K562 (cell line): ENCODE data around the gene CTCFL. TPM values are rescaled to one million over a fixed set of nuclear protein-coding genes. Genes with fewer than 3 reads are reported as not detected.

Experiments used
- HDAC6 ChIP-seq: IDR thresholded peaks from 2 replicates; pipeline ENCODE4 v1.6.1; 2012; ENCODE audit warnings: low read depth, mild to moderate bottlenecking, control low read depth, inconsistent platforms, low read length, moderate library complexity
- PPARD ChIP-seq: fragments of 250-450 bp; sonication (Bioruptor Pico); IDR thresholded peaks from 2 replicates; pipeline ENCODE4 v1.8.0; 2022; ENCODE audit warnings: inconsistent platforms, mild to moderate bottlenecking, moderate library complexity
- RAD51 ChIP-seq: fragments of 450-650 bp; IDR thresholded peaks from 2 replicates; pipeline ENCODE4 v1.7.1; 2016; ENCODE audit warnings: low read depth, mild to moderate bottlenecking, borderline replicate concordance
- RB1 ChIP-seq: fragments of 450-650 bp; IDR thresholded peaks from 2 replicates; pipeline ENCODE4 v1.6.1; 2017; ENCODE audit warnings: low read depth, mild to moderate bottlenecking
- TAF9B ChIP-seq: fragments of 450-650 bp; IDR thresholded peaks from 2 replicates; pipeline ENCODE4 v1.6.1; 2018; ENCODE audit warnings: mild to moderate bottlenecking; ENCODE audit not compliant: partially characterized antibody
- TARDBP ChIP-seq: fragments of 450-650 bp; IDR thresholded peaks from 2 replicates; pipeline ENCODE4 v1.6.1; 2016
- ZBTB8A ChIP-seq: fragments of 450-650 bp; IDR thresholded peaks from 2 replicates; pipeline ENCODE4 v1.6.1; 2018; ENCODE audit warnings: mild to moderate bottlenecking, moderate library complexity; ENCODE audit not compliant: partially characterized antibody
- polyA plus RNA-seq, 8 experiments: library from polyadenylated mRNA; depleted of rRNA in 4 of 8; stranded (reverse) in 5 of 8; unstranded in 3 of 8; fragments of >200 nt; fragmentation: Nextera tagmentation in 2 of 8; fragmentation: Illumina TruSeq in 1 of 8; extraction: Ambion mirVana in 2 of 8; extraction: Trizol in 1 of 8; gene quantifications; 2 replicates each; pipeline versions ENCODE4 v1.2.1 to v1.2.3, GENCODE V29; 2011 to 2014; ENCODE audit warnings: inconsistent platforms in 1 of 8, missing spikeins in 1 of 8
- total RNA-seq, 7 experiments: library from RNA; depleted of rRNA in 6 of 7; stranded (reverse); fragments of >200 nt in 6 of 7; fragmentation: Illumina TruSeq in 2 of 7; extraction: Trizol in 2 of 7; gene quantifications; 2 replicates each; pipeline versions ENCODE4 v1.2.1 to v1.2.3, GENCODE V29; 2011 to 2021; ENCODE audit warnings: low replicate concordance in 1 of 7
- TF ChIP-seq, protein P1 (sequence below), 2 experiments: fragments of 450-650 bp in 1 of 2; IDR thresholded peaks; 2 replicates each; pipeline ENCODE4 v1.6.1; 2011 to 2017; ENCODE audit warnings: low read depth in 2 of 2, antibody characterized with exemption in 1 of 2, borderline replicate concordance in 1 of 2, low read length in 1 of 2, mild to moderate bottlenecking in 1 of 2, mixed read lengths in 1 of 2; ENCODE audit not compliant: control insufficient read depth in 1 of 2
- TF ChIP-seq, protein P2 (sequence below), 2 experiments: fragments of 450-650 bp; IDR thresholded peaks; 2 replicates each; pipeline ENCODE4 v1.6.1; 2018; ENCODE audit warnings: mild to moderate bottlenecking in 2 of 2, low read depth in 1 of 2; ENCODE audit not compliant: partially characterized antibody in 2 of 2
- TF ChIP-seq, protein P3 (sequence below): sonication (generic); formaldehyde crosslinking; IDR thresholded peaks from 2 replicates; pipeline ENCODE4 v1.8.1; 2023; ENCODE audit warnings: missing genetic modification reagents, mild to moderate bottlenecking, borderline replicate concordance
- TF ChIP-seq, protein P4 (sequence below): IDR thresholded peaks from 2 replicates; pipeline ENCODE4 v1.6.1; 2011; ENCODE audit warnings: borderline replicate concordance, low read depth, mild to moderate bottlenecking, moderate library complexity, low read length; ENCODE audit not compliant: insufficient read depth, poor library complexity, severe bottlenecking

The CTCFL gene
- total and polyA plus RNA-seq, 9 of the 15 experiments (the other 6 are each of a cell fraction or from before 2014, with no cell fraction given): 42.4 to 188 (median 111) TPM

GRCh38 chr20:57525328-57526086 lies 567 bp upstream of the CTCFL start (continued):
- TF ChIP-seq, protein P1, sequence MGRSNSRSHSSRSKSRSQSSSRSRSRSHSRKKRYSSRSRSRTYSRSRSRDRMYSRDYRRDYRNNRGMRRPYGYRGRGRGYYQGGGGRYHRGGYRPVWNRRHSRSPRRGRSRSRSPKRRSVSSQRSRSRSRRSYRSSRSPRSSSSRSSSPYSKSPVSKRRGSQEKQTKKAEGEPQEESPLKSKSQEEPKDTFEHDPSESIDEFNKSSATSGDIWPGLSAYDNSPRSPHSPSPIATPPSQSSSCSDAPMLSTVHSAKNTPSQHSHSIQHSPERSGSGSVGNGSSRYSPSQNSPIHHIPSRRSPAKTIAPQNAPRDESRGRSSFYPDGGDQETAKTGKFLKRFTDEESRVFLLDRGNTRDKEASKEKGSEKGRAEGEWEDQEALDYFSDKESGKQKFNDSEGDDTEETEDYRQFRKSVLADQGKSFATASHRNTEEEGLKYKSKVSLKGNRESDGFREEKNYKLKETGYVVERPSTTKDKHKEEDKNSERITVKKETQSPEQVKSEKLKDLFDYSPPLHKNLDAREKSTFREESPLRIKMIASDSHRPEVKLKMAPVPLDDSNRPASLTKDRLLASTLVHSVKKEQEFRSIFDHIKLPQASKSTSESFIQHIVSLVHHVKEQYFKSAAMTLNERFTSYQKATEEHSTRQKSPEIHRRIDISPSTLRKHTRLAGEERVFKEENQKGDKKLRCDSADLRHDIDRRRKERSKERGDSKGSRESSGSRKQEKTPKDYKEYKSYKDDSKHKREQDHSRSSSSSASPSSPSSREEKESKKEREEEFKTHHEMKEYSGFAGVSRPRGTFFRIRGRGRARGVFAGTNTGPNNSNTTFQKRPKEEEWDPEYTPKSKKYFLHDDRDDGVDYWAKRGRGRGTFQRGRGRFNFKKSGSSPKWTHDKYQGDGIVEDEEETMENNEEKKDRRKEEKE (IDR thresholded peaks at IDR 0.05; ENCODE audit: borderline replicate concordance in 1 of 2, control insufficient read depth in 1 of 2, low read depth in 2 of 2, low read length in 1 of 2): no peak
- no peak for TF ChIP-seq HDAC6
- TF ChIP-seq, protein P2, sequence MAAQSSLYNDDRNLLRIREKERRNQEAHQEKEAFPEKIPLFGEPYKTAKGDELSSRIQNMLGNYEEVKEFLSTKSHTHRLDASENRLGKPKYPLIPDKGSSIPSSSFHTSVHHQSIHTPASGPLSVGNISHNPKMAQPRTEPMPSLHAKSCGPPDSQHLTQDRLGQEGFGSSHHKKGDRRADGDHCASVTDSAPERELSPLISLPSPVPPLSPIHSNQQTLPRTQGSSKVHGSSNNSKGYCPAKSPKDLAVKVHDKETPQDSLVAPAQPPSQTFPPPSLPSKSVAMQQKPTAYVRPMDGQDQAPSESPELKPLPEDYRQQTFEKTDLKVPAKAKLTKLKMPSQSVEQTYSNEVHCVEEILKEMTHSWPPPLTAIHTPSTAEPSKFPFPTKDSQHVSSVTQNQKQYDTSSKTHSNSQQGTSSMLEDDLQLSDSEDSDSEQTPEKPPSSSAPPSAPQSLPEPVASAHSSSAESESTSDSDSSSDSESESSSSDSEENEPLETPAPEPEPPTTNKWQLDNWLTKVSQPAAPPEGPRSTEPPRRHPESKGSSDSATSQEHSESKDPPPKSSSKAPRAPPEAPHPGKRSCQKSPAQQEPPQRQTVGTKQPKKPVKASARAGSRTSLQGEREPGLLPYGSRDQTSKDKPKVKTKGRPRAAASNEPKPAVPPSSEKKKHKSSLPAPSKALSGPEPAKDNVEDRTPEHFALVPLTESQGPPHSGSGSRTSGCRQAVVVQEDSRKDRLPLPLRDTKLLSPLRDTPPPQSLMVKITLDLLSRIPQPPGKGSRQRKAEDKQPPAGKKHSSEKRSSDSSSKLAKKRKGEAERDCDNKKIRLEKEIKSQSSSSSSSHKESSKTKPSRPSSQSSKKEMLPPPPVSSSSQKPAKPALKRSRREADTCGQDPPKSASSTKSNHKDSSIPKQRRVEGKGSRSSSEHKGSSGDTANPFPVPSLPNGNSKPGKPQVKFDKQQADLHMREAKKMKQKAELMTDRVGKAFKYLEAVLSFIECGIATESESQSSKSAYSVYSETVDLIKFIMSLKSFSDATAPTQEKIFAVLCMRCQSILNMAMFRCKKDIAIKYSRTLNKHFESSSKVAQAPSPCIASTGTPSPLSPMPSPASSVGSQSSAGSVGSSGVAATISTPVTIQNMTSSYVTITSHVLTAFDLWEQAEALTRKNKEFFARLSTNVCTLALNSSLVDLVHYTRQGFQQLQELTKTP (IDR thresholded peaks at IDR 0.05; ENCODE audit: low read depth in 1 of 2, partially characterized antibody in 2 of 2): no peak
- no peak for TF ChIP-seq ZBTB8A
- no peak for TF ChIP-seq TAF9B
- TF ChIP-seq, protein P3, sequence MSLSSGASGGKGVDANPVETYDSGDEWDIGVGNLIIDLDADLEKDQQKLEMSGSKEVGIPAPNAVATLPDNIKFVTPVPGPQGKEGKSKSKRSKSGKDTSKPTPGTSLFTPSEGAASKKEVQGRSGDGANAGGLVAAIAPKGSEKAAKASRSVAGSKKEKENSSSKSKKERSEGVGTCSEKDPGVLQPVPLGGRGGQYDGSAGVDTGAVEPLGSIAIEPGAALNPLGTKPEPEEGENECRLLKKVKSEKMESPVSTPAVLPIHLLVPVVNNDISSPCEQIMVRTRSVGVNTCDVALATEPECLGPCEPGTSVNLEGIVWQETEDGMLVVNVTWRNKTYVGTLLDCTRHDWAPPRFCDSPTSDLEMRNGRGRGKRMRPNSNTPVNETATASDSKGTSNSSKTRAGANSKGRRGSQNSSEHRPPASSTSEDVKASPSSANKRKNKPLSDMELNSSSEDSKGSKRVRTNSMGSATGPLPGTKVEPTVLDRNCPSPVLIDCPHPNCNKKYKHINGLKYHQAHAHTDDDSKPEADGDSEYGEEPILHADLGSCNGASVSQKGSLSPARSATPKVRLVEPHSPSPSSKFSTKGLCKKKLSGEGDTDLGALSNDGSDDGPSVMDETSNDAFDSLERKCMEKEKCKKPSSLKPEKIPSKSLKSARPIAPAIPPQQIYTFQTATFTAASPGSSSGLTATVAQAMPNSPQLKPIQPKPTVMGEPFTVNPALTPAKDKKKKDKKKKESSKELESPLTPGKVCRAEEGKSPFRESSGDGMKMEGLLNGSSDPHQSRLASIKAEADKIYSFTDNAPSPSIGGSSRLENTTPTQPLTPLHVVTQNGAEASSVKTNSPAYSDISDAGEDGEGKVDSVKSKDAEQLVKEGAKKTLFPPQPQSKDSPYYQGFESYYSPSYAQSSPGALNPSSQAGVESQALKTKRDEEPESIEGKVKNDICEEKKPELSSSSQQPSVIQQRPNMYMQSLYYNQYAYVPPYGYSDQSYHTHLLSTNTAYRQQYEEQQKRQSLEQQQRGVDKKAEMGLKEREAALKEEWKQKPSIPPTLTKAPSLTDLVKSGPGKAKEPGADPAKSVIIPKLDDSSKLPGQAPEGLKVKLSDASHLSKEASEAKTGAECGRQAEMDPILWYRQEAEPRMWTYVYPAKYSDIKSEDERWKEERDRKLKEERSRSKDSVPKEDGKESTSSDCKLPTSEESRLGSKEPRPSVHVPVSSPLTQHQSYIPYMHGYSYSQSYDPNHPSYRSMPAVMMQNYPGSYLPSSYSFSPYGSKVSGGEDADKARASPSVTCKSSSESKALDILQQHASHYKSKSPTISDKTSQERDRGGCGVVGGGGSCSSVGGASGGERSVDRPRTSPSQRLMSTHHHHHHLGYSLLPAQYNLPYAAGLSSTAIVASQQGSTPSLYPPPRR: no peak
- TF ChIP-seq, protein P4, sequence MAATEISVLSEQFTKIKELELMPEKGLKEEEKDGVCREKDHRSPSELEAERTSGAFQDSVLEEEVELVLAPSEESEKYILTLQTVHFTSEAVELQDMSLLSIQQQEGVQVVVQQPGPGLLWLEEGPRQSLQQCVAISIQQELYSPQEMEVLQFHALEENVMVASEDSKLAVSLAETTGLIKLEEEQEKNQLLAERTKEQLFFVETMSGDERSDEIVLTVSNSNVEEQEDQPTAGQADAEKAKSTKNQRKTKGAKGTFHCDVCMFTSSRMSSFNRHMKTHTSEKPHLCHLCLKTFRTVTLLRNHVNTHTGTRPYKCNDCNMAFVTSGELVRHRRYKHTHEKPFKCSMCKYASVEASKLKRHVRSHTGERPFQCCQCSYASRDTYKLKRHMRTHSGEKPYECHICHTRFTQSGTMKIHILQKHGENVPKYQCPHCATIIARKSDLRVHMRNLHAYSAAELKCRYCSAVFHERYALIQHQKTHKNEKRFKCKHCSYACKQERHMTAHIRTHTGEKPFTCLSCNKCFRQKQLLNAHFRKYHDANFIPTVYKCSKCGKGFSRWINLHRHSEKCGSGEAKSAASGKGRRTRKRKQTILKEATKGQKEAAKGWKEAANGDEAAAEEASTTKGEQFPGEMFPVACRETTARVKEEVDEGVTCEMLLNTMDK: peak; percentile 72
- no peak for TF ChIP-seq RB1
- no peak for TF ChIP-seq RAD51
- no peak for TF ChIP-seq TARDBP
- no peak for TF ChIP-seq PPARD (CRISPR knock-in tag)
